Lower lobe of right lung (tissue), 2 donors: ENCODE data around the gene GLRX. TPM values are rescaled to one million over a fixed set of nuclear protein-coding genes. Genes with fewer than 3 reads are reported as not detected.

Source experiments
- ATAC-seq, 2 donors: fragments of 200-7000 bp; cut with Tn5 transposase; one replicate each; pipeline ENCODE4 v1.9.1; 2020 to 2022; ENCODE audit warnings: mild to moderate bottlenecking in 2 of 2, moderate library complexity in 2 of 2
- DNase-seq: peaks from one replicate; pipeline ENCODE4 v3.0.0-alpha.2; 2020
- H3K27ac ChIP-seq: fragments of 200-600 bp; one replicate; pipeline ENCODE4 v1.8.0; 2022
- H3K27me3 ChIP-seq: fragments of 200-600 bp; one replicate; pipeline ENCODE4 v1.8.0; 2022; ENCODE audit warnings: low read depth
- H3K36me3 ChIP-seq: fragments of 200-600 bp; one replicate; pipeline ENCODE4 v1.8.0; 2022; ENCODE audit warnings: mild to moderate bottlenecking
- H3K4me1 ChIP-seq: fragments of 200-600 bp; one replicate; pipeline ENCODE4 v1.8.0; 2022
- H3K4me3 ChIP-seq: fragments of 200-600 bp; one replicate; pipeline ENCODE4 v1.8.0; 2022; ENCODE audit warnings: mild to moderate bottlenecking
- H3K9me3 ChIP-seq: fragments of 200-600 bp; one replicate; pipeline ENCODE4 v1.8.0; 2022
- CTCF ChIP-seq: fragments of 200-600 bp; IDR thresholded peaks from one replicate; pipeline ENCODE4 v1.8.0; 2022; ENCODE audit warnings: antibody characterized with exemption, mild to moderate bottlenecking
- intact Hi-C: fragments of 100-400 bp; cut with DNase I; formaldehyde crosslinking; loops from one replicate; pipeline ENCODE4 v1.11.0; 2022
- total RNA-seq: library from RNA; stranded (reverse); fragmentation: NEBNext Ultra II Directional; extraction: Animal tissue kit (Norgen Biotek cat#: 25700); gene quantifications from one replicate; pipeline ENCODE4 v1.2.1, GENCODE V29; 2021
- donor health status: DM: no; HTN: yes; CAD: no; lungs with severe emphysema.

The GLRX gene
- total RNA-seq, 1 donor from 2014 or later = 115 TPM

- no peaks in the 10 kb centered on the region for H3K9me3 ChIP-seq
- H3K36me3 ChIP-seq = peaks cover 7% of the 10 kb centered on the region
- no peak for TF ChIP-seq CTCF
- no peak for DNase-seq
- H3K27me3 ChIP-seq = no peaks in the 10 kb centered on the region
- H3K4me1 ChIP-seq = no peaks in the 10 kb centered on the region
- no peak overlapping the region for H3K4me3 ChIP-seq
- ATAC-seq = no peak
- intact Hi-C loops = no loop called here
- no peak overlapping the region for H3K27ac ChIP-seq
Measured at GRCh38 chr5:95797301-95797700, 25.2 kb downstream of the GLRX start.

- Histone ChIP-seq H3K4me3 (no peak overlapping the region), H3K9me3 (no peaks in the 10 kb centered on the region), H3K27ac (no peak overlapping the region), H3K27me3 (no peaks in the 10 kb centered on the region), H3K36me3 (peaks cover 7% of the 10 kb centered on the region), H3K4me1 (no peaks in the 10 kb centered on the region)
- no peak for TF ChIP-seq CTCF
- ATAC-seq (no peak), DNase-seq (no peak)
- intact Hi-C loops = no loop called here
Measured at GRCh38 chr5:95794070-95794516, 28.4 kb downstream of the GLRX start.

GRCh38 chr5:95791751-95792150 lies 30.8 kb downstream of the GLRX start:
- Histone ChIP-seq H3K4me3 (no peak overlapping the region), H3K9me3 (no peaks in the 10 kb centered on the region), H3K4me1 (no peaks in the 10 kb centered on the region), H3K36me3 (peaks cover 13% of the 10 kb centered on the region), H3K27me3 (no peaks in the 10 kb centered on the region), H3K27ac (no peak overlapping the region)
- ATAC-seq = no peak
- no peak for TF ChIP-seq CTCF
- intact Hi-C loops = no loop called here
- DNase-seq = no peak

- H3K27me3 ChIP-seq = no peaks in the 10 kb centered on the region
- no peak for ATAC-seq
- H3K36me3 ChIP-seq = peaks cover 6% of the 10 kb centered on the region
- H3K9me3 ChIP-seq = no peaks in the 10 kb centered on the region
- no peak overlapping the region for H3K27ac ChIP-seq
- intact Hi-C loops = no loop called here
- TF ChIP-seq CTCF = no peak
- peaks cover 8% of the 10 kb centered on the region for H3K4me1 ChIP-seq
- no peak for DNase-seq
- no peak overlapping the region for H3K4me3 ChIP-seq
Measured at GRCh38 chr5:95788493-95788892, 34.0 kb downstream of the GLRX start.

GRCh38 chr5:95786821-95787418 lies 35.6 kb downstream of the GLRX start:
- intact Hi-C loops = no loop called here
- Histone ChIP-seq H3K4me3 (no peak overlapping the region), H3K27me3 (no peaks in the 10 kb centered on the region), H3K36me3 (peaks cover 6% of the 10 kb centered on the region), H3K27ac (no peak overlapping the region), H3K9me3 (no peaks in the 10 kb centered on the region), H3K4me1 (peaks cover 8% of the 10 kb centered on the region)
- no peak for DNase-seq
- no peak for ATAC-seq
- no peak for TF ChIP-seq CTCF
